HL-60 (cell line): ENCODE results near the gene DPP10.

Experiments used
- GABPA ChIP-seq: IDR thresholded peaks from 2 replicates; pipeline ENCODE4 v1.6.1; 2012; ENCODE audit warnings: low read depth
- POLR2AphosphoS5 ChIP-seq: IDR thresholded peaks from 2 replicates; pipeline ENCODE4 v1.6.1; 2012; ENCODE audit warnings: low read depth
- SPI1 ChIP-seq: IDR thresholded peaks from 2 replicates; pipeline ENCODE4 v1.6.1; 2012; ENCODE audit warnings: low read depth, mild to moderate bottlenecking, borderline replicate concordance
- TF ChIP-seq, protein P1 (sequence below): IDR thresholded peaks from one replicate; pipeline ENCODE4 v1.5.1; 2011; ENCODE audit warnings: low read length, control low read depth, inconsistent platforms; ENCODE audit not compliant: insufficient read depth

DNA sequence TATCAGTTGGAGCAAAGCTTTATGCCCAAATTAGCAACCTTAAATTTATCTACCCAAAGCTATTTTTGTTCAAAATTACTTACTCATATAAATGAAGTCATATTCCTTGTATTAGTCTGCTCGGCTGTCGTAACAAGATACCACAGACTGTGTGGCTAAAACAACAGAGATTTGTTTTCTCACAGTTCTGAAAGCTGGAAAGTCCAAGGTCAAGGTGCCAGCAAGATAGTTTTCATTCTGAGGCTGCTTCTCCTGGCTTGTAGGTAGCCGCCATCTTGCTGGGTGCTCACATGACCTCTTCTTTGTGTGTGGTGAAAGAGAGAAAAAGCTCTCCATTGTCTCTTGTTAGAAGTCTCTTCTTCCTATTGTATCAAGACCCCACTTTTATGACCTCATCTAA, 15.7 kb upstream of the DPP10 start:
- TF ChIP-seq, protein P1, sequence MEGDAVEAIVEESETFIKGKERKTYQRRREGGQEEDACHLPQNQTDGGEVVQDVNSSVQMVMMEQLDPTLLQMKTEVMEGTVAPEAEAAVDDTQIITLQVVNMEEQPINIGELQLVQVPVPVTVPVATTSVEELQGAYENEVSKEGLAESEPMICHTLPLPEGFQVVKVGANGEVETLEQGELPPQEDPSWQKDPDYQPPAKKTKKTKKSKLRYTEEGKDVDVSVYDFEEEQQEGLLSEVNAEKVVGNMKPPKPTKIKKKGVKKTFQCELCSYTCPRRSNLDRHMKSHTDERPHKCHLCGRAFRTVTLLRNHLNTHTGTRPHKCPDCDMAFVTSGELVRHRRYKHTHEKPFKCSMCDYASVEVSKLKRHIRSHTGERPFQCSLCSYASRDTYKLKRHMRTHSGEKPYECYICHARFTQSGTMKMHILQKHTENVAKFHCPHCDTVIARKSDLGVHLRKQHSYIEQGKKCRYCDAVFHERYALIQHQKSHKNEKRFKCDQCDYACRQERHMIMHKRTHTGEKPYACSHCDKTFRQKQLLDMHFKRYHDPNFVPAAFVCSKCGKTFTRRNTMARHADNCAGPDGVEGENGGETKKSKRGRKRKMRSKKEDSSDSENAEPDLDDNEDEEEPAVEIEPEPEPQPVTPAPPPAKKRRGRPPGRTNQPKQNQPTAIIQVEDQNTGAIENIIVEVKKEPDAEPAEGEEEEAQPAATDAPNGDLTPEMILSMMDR = no peak
- TF ChIP-seq GABPA = no peak
- no peak for TF ChIP-seq POLR2AphosphoS5
- no peak for TF ChIP-seq SPI1
